ENCODE measurements around the gene AADAC. TPM values are rescaled to one million over a fixed set of nuclear protein-coding genes. Genes with fewer than 3 reads are reported as not detected.
"Not testable (repeated sequence)": the region's sequence is repeated elsewhere in the genome, so short reads cannot be mapped to it uniquely, and the experiment has no call there.

The AADAC gene
- total and polyA plus RNA-seq, 4 donors = 0.77 to 11.5 TPM; not detected in 2

DNA sequence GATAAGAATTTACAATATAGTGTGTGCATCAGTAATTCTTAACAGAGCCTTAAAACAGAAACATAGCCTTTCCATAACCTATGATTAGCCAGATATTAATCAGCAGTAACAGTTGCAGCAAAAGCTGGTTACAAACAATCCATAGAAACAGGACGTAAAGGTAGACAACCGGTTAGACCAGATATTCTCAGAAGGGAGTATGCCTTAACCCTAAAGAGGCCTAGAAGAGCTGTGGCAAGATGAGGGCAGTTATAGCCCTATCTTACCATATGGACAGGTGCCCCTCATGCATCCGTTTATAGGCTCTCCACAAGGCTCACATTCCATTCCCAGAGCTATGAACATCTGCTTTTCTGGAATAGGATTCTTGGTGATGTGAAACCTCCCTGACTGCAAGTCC is 5.0 kb upstream of the AADAC start:
- H3K27ac ChIP-seq (ENCODE audit: low read depth in 1 of 2, low read length in 2 of 2); H3K4me3 ChIP-seq (ENCODE audit: low read length in 2 of 2); intact Hi-C loops (cut with DNase I); ATAC-seq (ENCODE audit: low FRiP score); H3K9me3 ChIP-seq (ENCODE audit: control insufficient read depth, low read length); H3K36me3 ChIP-seq (ENCODE audit: control insufficient read depth in 1 of 2, insufficient read depth in 2 of 2, low read length in 1 of 2); DNase-seq; H3K27me3 ChIP-seq (ENCODE audit: control insufficient read depth in 1 of 2, insufficient read depth in 2 of 2, low read length in 1 of 2); H3K4me1 ChIP-seq (ENCODE audit: control insufficient read depth in 1 of 2, insufficient read depth in 2 of 2, low read length in 2 of 2): not testable (repeated sequence)
- 89 to 92% methylated on average over 3 of the region's 3 CpGs for WGBS, 2 donors

- intact Hi-C loops (cut with DNase I) = no loop called here
- peaks cover 6% of the 10 kb centered on the region for H3K9me3 ChIP-seq (ENCODE audit: control insufficient read depth, low read length)
- DNase-seq = no peak
- H3K4me1 ChIP-seq (ENCODE audit: control insufficient read depth in 1 of 2, insufficient read depth in 2 of 2, low read length in 2 of 2) = no peaks in the 10 kb centered on the region
- WGBS, 2 donors = 93 to 97% methylated on average over 2 of the region's 2 CpGs
- H3K27ac ChIP-seq (ENCODE audit: low read depth in 1 of 2, low read length in 2 of 2) = no peak overlapping the region
- ATAC-seq (ENCODE audit: low FRiP score) = no peak
- no peaks in the 10 kb centered on the region for H3K36me3 ChIP-seq (ENCODE audit: control insufficient read depth in 1 of 2, insufficient read depth in 2 of 2, low read length in 1 of 2)
- H3K4me3 ChIP-seq (ENCODE audit: low read length in 2 of 2) = no peak overlapping the region
- H3K27me3 ChIP-seq (ENCODE audit: control insufficient read depth in 1 of 2, insufficient read depth in 2 of 2, low read length in 1 of 2) = no peaks in the 10 kb centered on the region
Measured at GRCh38 chr3:151811474-151811873, 2.4 kb upstream of the AADAC start.

GRCh38 chr3:151814588-151814987 is 672 bp downstream of the AADAC start:
- DNase-seq = no peak
- intact Hi-C loops (cut with DNase I) = no loop called here
- H3K4me1 ChIP-seq (ENCODE audit: control insufficient read depth in 1 of 2, insufficient read depth in 2 of 2, low read length in 2 of 2) = no peaks in the 10 kb centered on the region
- no peaks in the 10 kb centered on the region for H3K36me3 ChIP-seq (ENCODE audit: control insufficient read depth in 1 of 2, insufficient read depth in 2 of 2, low read length in 1 of 2)
- no peak overlapping the region for H3K4me3 ChIP-seq (ENCODE audit: low read length in 2 of 2)
- ATAC-seq (ENCODE audit: low FRiP score) = no peak
- no peak overlapping the region for H3K27ac ChIP-seq (ENCODE audit: low read depth in 1 of 2, low read length in 2 of 2)
- H3K9me3 ChIP-seq (ENCODE audit: control insufficient read depth, low read length) = peaks cover 3% of the 10 kb centered on the region
- WGBS, 2 donors = 85 to 86% methylated on average over 3 of the region's 3 CpGs
- no peaks in the 10 kb centered on the region for H3K27me3 ChIP-seq (ENCODE audit: control insufficient read depth in 1 of 2, insufficient read depth in 2 of 2, low read length in 1 of 2)

DNA sequence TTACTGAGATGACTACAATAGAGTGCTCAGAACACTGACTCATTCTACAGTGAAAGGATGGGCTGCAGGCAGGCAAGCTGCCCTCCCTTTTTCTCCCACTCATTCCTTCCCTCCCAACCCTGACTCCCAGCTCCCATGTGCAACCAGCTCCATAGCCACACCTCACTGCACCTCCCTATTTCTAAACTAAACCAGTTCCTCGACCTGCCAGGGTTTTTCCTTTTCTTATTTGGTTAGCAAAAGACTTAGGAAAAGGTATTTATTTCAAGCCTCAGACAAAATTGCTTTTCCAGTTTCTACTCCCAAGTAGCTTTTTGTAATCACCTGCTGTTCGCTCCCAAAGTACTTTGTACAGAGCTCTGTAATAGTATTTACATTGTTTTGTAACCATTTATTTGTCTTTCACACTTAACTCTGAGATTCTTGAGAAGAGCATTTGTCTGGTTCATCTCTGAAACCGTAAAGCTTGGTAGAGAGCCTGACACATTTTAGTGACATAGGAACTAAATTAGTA is 2.2 kb downstream of the AADAC start:
- Histone ChIP-seq H3K27ac (ENCODE audit: low read depth in 1 of 2, low read length in 2 of 2) (no peak overlapping the region), H3K27me3 (ENCODE audit: control insufficient read depth in 1 of 2, insufficient read depth in 2 of 2, low read length in 1 of 2) (no peaks in the 10 kb centered on the region), H3K9me3 (ENCODE audit: control insufficient read depth, low read length) (no peaks in the 10 kb centered on the region), H3K4me1 (ENCODE audit: control insufficient read depth in 1 of 2, insufficient read depth in 2 of 2, low read length in 2 of 2) (no peaks in the 10 kb centered on the region), H3K4me3 (ENCODE audit: low read length in 2 of 2) (no peak overlapping the region), H3K36me3 (ENCODE audit: control insufficient read depth in 1 of 2, insufficient read depth in 2 of 2, low read length in 1 of 2) (no peaks in the 10 kb centered on the region)
- DNase-seq = no peak
- no peak for ATAC-seq (ENCODE audit: low FRiP score)
- intact Hi-C loops (cut with DNase I) = no loop called here
- 52 to 57% methylated on average over 3 of the region's 3 CpGs for WGBS, 2 donors

- Histone ChIP-seq H3K27ac (ENCODE audit: low read depth in 1 of 2, low read length in 2 of 2) (no peak overlapping the region), H3K4me3 (ENCODE audit: low read length in 2 of 2) (no peak overlapping the region), H3K4me1 (ENCODE audit: control insufficient read depth in 1 of 2, insufficient read depth in 2 of 2, low read length in 2 of 2) (no peaks in the 10 kb centered on the region), H3K27me3 (ENCODE audit: control insufficient read depth in 1 of 2, insufficient read depth in 2 of 2, low read length in 1 of 2) (no peaks in the 10 kb centered on the region), H3K36me3 (ENCODE audit: control insufficient read depth in 1 of 2, insufficient read depth in 2 of 2, low read length in 1 of 2) (no peaks in the 10 kb centered on the region), H3K9me3 (ENCODE audit: control insufficient read depth, low read length) (no peaks in the 10 kb centered on the region)
- 79 to 80% methylated on average over 5 of the region's 5 CpGs for WGBS, 2 donors
- ATAC-seq (ENCODE audit: low FRiP score) (no peak), DNase-seq (no peak)
- intact Hi-C loops (cut with DNase I) = no loop called here
Measured at GRCh38 chr3:151817473-151817872, 3.6 kb downstream of the AADAC start.

DNA sequence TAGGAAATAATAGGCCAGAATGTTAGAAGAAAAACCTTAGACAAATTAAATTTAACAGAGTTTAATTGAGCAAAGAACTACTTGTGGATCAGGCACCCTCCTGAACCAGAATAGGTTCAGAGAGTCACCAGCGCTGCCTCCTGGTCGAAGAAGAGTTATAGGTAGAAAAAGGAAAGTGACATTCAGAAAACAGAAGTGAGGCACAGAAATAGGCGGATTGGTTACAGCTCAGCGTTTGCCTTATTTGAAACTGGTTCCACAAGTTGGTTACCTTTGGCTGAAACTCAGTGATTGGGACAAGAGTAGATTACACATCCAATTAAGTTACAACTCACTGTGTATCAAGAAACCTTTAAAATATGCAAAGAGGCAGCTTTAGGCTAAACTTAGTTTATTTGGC is 4.4 kb downstream of the AADAC start:
- DNase-seq (no peak), ATAC-seq (ENCODE audit: low FRiP score) (no peak)
- H3K9me3 ChIP-seq (ENCODE audit: control insufficient read depth, low read length) = no peaks in the 10 kb centered on the region
- no peaks in the 10 kb centered on the region for H3K4me1 ChIP-seq (ENCODE audit: control insufficient read depth in 1 of 2, insufficient read depth in 2 of 2, low read length in 2 of 2)
- intact Hi-C loops (cut with DNase I) = no loop called here
- no peaks in the 10 kb centered on the region for H3K36me3 ChIP-seq (ENCODE audit: control insufficient read depth in 1 of 2, insufficient read depth in 2 of 2, low read length in 1 of 2)
- no peaks in the 10 kb centered on the region for H3K27me3 ChIP-seq (ENCODE audit: control insufficient read depth in 1 of 2, insufficient read depth in 2 of 2, low read length in 1 of 2)
- no peak overlapping the region for H3K4me3 ChIP-seq (ENCODE audit: low read length in 2 of 2)
- H3K27ac ChIP-seq (ENCODE audit: low read depth in 1 of 2, low read length in 2 of 2) = no peak overlapping the region
- WGBS, 2 donors = 88 to 93% methylated on average over 4 of the region's 4 CpGs

DNA sequence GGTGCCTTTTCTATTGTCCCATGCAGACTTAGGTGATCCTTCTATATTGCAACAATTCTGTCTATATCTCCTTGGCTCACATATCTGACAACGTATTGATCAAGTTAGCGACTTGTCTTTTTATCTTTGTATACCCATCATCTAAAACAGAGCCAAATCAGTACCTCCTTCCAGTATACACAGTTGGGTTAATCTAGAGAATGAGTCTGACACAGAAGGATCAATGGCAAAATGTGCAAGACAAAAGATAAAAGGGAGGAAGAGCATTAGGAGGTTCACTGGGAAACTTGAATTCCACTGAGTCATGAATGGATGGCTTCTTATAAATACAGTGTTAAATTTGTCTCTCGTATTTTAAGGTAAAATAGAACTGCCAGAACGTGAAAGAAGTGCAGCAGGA is 6.0 kb downstream of the AADAC start:
- Histone ChIP-seq H3K9me3 (ENCODE audit: control insufficient read depth, low read length) (no peaks in the 10 kb centered on the region), H3K4me1 (ENCODE audit: control insufficient read depth in 1 of 2, insufficient read depth in 2 of 2, low read length in 2 of 2) (no peaks in the 10 kb centered on the region), H3K36me3 (ENCODE audit: control insufficient read depth in 1 of 2, insufficient read depth in 2 of 2, low read length in 1 of 2) (no peaks in the 10 kb centered on the region), H3K4me3 (ENCODE audit: low read length in 2 of 2) (no peak overlapping the region), H3K27me3 (ENCODE audit: control insufficient read depth in 1 of 2, insufficient read depth in 2 of 2, low read length in 1 of 2) (no peaks in the 10 kb centered on the region), H3K27ac (ENCODE audit: low read depth in 1 of 2, low read length in 2 of 2) (no peak overlapping the region)
- DNase-seq = no peak
- WGBS, 2 donors = 82 to 83% methylated on average over 4 of the region's 4 CpGs
- intact Hi-C loops (cut with DNase I) = no loop called here
- no peak for ATAC-seq (ENCODE audit: low FRiP score)

DNA sequence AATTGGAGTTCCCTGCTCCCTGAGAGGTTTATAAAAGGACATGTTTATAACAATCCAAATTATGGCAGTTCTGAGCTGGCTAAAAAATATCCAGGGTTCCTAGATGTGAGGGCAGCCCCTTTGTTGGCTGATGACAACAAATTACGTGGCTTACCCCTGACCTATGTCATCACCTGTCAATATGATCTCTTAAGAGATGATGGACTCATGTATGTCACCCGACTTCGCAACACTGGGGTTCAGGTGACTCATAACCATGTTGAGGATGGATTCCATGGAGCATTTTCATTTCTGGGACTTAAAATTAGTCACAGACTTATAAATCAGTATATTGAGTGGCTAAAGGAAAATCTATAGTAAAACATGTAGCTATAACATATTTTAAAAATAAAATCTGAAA is 13.9 kb downstream of the AADAC start:
- DNase-seq = no peak
- H3K27ac ChIP-seq (ENCODE audit: low read depth in 1 of 2, low read length in 2 of 2) = no peak overlapping the region
- intact Hi-C loops (cut with DNase I) = no loop called here
- H3K27me3 ChIP-seq (ENCODE audit: control insufficient read depth in 1 of 2, insufficient read depth in 2 of 2, low read length in 1 of 2) = no peaks in the 10 kb centered on the region
- no peak for ATAC-seq (ENCODE audit: low FRiP score)
- H3K9me3 ChIP-seq (ENCODE audit: control insufficient read depth, low read length) = no peaks in the 10 kb centered on the region
- no peaks in the 10 kb centered on the region for H3K36me3 ChIP-seq (ENCODE audit: control insufficient read depth in 1 of 2, insufficient read depth in 2 of 2, low read length in 1 of 2)
- no peak overlapping the region for H3K4me3 ChIP-seq (ENCODE audit: low read length in 2 of 2)
- no peaks in the 10 kb centered on the region for H3K4me1 ChIP-seq (ENCODE audit: control insufficient read depth in 1 of 2, insufficient read depth in 2 of 2, low read length in 2 of 2)
- 77 to 80% methylated on average over 3 of the region's 3 CpGs for WGBS, 2 donors

GRCh38 chr3:151835751-151836525 is 22.0 kb downstream of the AADAC start:
- ATAC-seq (ENCODE audit: low FRiP score) (no peak), DNase-seq (no peak)
- Histone ChIP-seq H3K27me3 (ENCODE audit: control insufficient read depth in 1 of 2, insufficient read depth in 2 of 2, low read length in 1 of 2) (no peaks in the 10 kb centered on the region), H3K4me3 (ENCODE audit: low read length in 2 of 2) (no peak overlapping the region), H3K9me3 (ENCODE audit: control insufficient read depth, low read length) (no peaks in the 10 kb centered on the region), H3K27ac (ENCODE audit: low read depth in 1 of 2, low read length in 2 of 2) (no peak overlapping the region), H3K36me3 (ENCODE audit: control insufficient read depth in 1 of 2, insufficient read depth in 2 of 2, low read length in 1 of 2) (no peaks in the 10 kb centered on the region), H3K4me1 (ENCODE audit: control insufficient read depth in 1 of 2, insufficient read depth in 2 of 2, low read length in 2 of 2) (peaks cover 0 to 2% of the 10 kb centered on the region in 2 donors)
- intact Hi-C loops (cut with DNase I) = no loop called here
- 63 to 68% methylated on average over 5 of the region's 5 CpGs for WGBS, 2 donors

All from aorta (tissue), 5 donors.